HG02610 (cell line): ENCODE results near the gene IREB2.
"Not testable (repeated sequence)": the region's sequence is repeated elsewhere in the genome, so short reads cannot be mapped to it uniquely, and the experiment has no call there.

ENCODE experiments used
- ATAC-seq: cut with Tn5 transposase; IDR thresholded peaks from one replicate; pipeline ENCODE4 v1.9.1; 2021; ENCODE audit warnings: mild to moderate bottlenecking, moderate library complexity; ENCODE audit not compliant: unreplicated experiment

Gene IREB2, protein sequence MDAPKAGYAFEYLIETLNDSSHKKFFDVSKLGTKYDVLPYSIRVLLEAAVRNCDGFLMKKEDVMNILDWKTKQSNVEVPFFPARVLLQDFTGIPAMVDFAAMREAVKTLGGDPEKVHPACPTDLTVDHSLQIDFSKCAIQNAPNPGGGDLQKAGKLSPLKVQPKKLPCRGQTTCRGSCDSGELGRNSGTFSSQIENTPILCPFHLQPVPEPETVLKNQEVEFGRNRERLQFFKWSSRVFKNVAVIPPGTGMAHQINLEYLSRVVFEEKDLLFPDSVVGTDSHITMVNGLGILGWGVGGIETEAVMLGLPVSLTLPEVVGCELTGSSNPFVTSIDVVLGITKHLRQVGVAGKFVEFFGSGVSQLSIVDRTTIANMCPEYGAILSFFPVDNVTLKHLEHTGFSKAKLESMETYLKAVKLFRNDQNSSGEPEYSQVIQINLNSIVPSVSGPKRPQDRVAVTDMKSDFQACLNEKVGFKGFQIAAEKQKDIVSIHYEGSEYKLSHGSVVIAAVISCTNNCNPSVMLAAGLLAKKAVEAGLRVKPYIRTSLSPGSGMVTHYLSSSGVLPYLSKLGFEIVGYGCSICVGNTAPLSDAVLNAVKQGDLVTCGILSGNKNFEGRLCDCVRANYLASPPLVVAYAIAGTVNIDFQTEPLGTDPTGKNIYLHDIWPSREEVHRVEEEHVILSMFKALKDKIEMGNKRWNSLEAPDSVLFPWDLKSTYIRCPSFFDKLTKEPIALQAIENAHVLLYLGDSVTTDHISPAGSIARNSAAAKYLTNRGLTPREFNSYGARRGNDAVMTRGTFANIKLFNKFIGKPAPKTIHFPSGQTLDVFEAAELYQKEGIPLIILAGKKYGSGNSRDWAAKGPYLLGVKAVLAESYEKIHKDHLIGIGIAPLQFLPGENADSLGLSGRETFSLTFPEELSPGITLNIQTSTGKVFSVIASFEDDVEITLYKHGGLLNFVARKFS

DNA sequence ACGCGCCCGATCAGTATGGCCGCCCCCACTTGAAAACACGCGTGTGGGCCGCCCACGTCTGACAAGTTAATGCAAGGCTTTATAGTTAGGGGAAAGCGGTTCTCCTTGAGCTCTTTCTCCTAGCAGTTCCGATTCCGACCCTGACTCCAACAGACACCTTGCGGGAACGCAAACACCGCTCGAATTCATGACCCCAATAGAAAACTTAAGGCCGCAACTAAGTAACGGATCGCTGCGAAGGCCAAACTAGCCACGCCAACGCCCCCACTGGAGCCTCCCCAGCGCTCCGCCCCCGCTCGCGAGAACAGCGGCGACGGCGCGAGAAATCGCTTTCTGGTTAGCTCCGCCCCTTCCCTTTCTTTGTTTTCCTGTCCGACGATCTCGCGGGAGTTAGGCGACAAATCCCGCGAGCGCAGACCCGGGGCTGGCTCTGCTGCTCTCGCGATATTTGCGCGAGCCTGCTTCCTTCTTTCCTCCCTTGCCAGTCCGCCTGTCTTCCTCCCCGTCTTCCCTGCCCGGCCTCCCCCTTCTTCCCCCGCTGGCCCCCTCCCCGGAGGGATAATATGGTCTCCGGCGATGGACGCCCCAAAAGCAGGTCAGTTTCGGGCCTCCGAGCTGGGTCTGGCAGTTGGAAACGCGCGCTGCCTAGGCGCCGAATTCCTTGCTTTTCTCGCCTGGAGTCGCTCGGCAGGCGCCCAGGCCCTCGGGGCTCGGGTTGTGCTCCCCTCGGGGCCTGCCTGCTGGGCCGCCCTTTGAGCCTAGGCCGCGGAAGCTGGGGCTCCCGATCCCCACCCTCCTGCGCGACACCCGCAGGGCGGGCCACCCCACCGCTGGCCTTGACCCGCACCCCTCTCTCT lies at the start of gene IREB2:
IREB2 (plus strand) TSS at position 455 of the 857 bp plus-strand sequence; CDS start at position 577, 122 bp downstream.
- ATAC-seq: peak; percentile 77

DNA sequence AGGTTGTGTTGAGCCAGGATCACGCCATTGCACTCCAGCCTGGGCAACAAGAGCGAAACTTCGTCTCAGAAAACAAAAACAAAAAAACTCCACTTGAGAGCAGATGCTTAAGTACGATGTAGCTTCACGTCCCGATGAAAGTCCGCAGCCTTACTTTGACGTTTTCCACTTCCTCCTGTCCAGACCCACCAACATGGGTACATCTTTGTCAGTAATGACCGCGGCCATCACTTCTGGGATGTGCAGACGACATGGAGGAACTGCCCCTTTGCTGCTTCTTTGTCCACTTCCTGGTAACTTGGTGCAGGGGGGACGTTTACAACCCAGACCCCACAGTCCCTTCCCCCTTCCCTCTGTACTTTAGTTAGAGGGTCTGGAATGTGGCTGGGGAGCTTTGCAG lies 49.2 kb upstream of the IREB2 start:
- ATAC-seq: no peak

DNA sequence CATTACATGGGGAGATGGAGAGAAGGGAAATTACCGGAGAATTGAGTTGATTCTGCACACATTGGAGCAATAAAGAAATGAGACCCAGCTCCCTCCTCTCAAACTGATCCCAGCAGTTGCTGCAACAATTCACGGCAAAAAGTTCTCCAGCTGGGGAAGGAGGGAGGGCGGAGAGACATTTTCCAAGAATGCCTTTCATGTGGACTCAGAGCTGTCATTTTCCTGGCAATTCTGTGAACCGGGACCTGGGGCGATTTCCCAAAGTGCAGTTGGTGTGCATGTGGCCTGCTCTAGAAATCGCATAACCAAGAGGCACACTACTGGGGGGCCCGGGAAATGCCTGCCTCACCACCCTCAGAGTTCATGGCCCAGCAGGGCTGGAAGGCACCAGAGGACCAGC lies 48.7 kb upstream of the IREB2 start:
- ATAC-seq: no peak

DNA sequence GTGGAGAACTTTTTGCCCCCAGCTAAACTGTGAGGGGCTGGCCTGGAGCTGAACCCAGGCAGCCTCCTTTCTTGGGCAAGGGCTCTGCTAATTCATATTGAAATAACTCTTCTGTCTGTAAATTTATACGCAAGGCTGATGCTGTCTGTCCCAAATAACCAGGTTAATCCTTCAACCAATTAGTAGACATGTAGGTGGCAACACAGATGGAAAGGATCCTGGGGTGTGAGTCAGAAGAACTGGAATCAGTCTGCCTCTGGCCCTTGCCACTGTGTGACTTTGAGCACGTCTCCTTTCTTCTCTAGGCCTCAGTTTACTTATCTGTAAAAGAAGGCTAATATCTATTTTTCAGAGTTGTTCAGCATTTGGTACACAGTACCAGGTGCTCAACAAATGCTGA lies 48.3 kb upstream of the IREB2 start:
- ATAC-seq: no peak

DNA sequence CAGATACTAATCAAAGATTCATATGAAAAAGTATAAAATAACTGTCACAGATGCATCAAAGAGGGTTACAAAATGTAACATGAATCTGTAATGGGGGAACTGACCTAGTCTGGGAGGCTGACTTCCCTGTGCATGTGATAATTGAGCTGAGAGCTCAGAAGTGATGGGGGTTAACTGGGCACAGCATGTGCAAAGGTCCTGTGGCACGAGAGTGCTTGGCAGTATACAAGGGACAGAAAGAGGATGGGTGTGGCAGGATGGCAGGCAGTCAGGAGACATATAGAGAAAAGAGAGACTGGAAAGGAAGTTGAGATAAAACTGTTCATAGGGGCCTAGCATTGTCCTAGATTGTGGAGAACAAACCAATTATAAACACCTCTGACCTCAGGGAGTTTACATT lies 47.8 kb upstream of the IREB2 start:
- no peak for ATAC-seq

- ATAC-seq: no peak
Measured at GRCh38 chr15:78390826-78391225, 47.2 kb upstream of the IREB2 start.

DNA sequence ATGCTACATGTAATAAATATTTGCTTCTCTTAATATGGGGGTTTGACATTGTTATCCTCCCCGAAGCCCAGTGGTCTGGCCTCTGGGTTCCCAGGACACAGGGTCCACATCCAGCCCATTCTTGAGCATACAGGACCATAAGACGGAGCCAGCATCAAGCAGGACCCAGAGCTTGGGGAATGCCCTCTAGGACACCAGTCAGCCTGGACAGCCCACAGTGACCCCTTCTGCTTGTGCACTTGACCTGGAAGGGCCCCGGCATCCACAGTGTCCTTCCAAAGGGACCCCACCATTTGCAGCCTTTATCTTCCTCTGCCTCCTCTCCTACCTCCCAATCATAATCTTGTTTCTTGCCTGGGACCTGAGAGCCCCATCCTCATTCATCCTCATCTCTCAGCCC lies 46.2 kb upstream of the IREB2 start:
- no peak for ATAC-seq

GRCh38 chr15:78392430-78392829 lies 45.6 kb upstream of the IREB2 start:
- no peak for ATAC-seq

GRCh38 chr15:78393137-78393536 lies 44.9 kb upstream of the IREB2 start:
- ATAC-seq: no peak

DNA sequence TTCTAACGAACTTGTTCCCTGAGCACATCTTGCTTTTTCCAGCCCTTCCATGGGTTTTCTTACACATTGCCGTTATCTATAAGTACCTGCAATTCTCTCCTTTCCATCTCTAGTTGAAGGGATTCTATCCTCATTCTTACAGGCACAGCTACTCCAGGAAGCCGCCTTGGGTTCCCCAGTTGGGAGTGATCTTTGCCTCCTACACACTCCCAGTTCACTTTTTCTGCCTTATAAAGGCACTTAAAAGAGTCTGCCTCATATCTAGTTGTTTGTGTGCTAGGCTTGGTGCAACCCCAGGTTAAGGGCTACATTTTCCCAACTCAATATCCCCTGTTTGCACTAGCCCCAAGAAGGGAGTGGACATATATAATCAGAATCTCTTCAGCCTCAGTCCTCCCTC lies 44.0 kb upstream of the IREB2 start:
- ATAC-seq: no peak

GRCh38 chr15:78394981-78395616 lies 42.9 kb upstream of the IREB2 start:
- no peak for ATAC-seq

DNA sequence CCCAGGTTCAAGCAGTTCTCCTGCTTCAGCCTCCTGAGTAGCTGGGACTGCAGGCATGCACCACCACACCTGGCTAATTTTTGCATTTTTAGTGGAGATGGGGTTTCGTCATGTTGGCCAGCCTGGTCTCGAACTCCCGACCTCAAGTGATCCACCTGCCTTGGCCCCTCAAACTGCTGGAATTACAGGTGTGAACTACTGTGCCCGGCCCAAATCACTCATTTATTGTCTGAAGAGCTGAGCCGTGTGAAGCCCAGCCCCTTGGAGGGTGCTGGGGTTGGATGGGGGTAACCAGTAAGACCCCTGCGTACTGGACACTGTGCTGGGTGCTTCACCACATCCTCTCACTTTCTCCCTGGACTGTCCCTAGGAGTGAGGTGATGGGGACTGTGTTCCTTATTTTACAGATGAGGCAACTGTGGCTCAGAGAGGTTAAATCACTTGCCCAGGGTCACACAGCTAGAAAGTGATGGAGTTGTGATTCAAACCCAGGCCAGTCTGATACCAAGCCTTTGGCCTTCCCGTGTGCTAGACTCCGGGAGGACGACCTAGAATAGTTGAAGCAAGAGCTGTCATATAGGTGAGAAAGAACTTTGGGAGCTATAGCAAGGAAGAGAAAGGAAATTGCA lies 41.7 kb upstream of the IREB2 start:
- no peak for ATAC-seq

- no peak for ATAC-seq
Measured at GRCh38 chr15:78396976-78397375, 41.0 kb upstream of the IREB2 start.

- ATAC-seq: no peak
Measured at GRCh38 chr15:78397382-78397781, 40.6 kb upstream of the IREB2 start.

- no peak for ATAC-seq
Measured at GRCh38 chr15:78398076-78398825, 39.8 kb upstream of the IREB2 start.

GRCh38 chr15:78399091-78399490 lies 38.9 kb upstream of the IREB2 start:
- no peak for ATAC-seq

GRCh38 chr15:78402061-78402610 lies 35.9 kb upstream of the IREB2 start:
- no peak for ATAC-seq

- no peak for ATAC-seq
Measured at GRCh38 chr15:78404125-78404524, 33.9 kb upstream of the IREB2 start.

DNA sequence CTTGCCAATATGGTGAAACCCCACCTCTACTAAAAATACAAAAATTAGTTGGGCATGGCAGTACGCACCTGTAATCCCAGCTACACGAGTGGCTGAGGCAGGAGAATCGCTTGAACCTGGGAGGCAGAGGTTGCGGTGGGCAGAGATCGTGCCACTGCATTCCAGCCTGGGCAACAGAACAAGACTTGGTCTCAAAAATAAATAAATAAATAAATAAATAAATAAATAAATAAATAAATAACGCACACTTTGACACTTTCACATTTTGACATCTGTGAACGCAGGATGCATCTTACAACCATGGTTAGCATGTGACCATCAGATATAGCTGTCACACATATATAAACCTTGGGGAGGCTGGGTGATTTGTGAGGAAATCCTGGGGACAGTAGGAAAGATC lies 33.2 kb upstream of the IREB2 start:
- ATAC-seq: not testable (repeated sequence)
